HepG2 (cell line): ENCODE data around the gene ZDHHC8. TPM values are rescaled to one million over a fixed set of nuclear protein-coding genes. Genes with fewer than 3 reads are reported as not detected.

Experiments used
- ARID4A ChIP-seq: sonication (generic); formaldehyde crosslinking; IDR thresholded peaks from 2 replicates; pipeline ENCODE4 v1.5.0; 2020; ENCODE audit warnings: mild to moderate bottlenecking, missing genetic modification reagents, borderline replicate concordance
- CBX1 ChIP-seq: IDR thresholded peaks from one replicate; pipeline ENCODE4 v1.6.1; 2016; ENCODE audit warnings: antibody characterized with exemption, low read depth
- EZH2 ChIP-seq: conservative IDR thresholded peaks from 2 replicates; pipeline ENCODE4 v1.6.1; 2012; ENCODE audit warnings: mild to moderate bottlenecking, low read depth, low read length, moderate library complexity
- KDM4B ChIP-seq: sonication (generic); formaldehyde crosslinking; IDR thresholded peaks from 2 replicates; pipeline ENCODE4 v1.4.0; 2020; ENCODE audit warnings: missing genetic modification reagents
- MXD1 ChIP-seq: sonication (generic); formaldehyde crosslinking; IDR thresholded peaks from 2 replicates; pipeline ENCODE4 v1.4.0; 2020; ENCODE audit warnings: mild to moderate bottlenecking, missing genetic modification reagents
- MXD4 ChIP-seq: IDR thresholded peaks from 2 replicates; pipeline ENCODE4 v1.6.1; 2016; ENCODE audit warnings: mild to moderate bottlenecking, missing biosample characterization, missing genetic modification reagents
- NONO ChIP-seq, 2 experiments: fragments of 450-650 bp in 1 of 2; sonication (generic) in 1 of 2; formaldehyde crosslinking in 1 of 2; IDR thresholded peaks in 1 of 2; conservative IDR thresholded peaks in 1 of 2; 2 replicates each; pipeline versions ENCODE4 v1.6.1 to v1.8.0; 2017 to 2022; ENCODE audit warnings: mild to moderate bottlenecking in 1 of 2, missing genetic modification reagents in 1 of 2, moderate library complexity in 1 of 2
- ONECUT2 ChIP-seq: sonication (generic); formaldehyde crosslinking; IDR thresholded peaks from 2 replicates; pipeline ENCODE4 v1.4.0; 2020; ENCODE audit warnings: missing genetic modification reagents
- PHF20 ChIP-seq: sonication (generic); formaldehyde crosslinking; IDR thresholded peaks from 2 replicates; pipeline ENCODE4 v1.5.0; 2020; ENCODE audit warnings: mild to moderate bottlenecking, missing genetic modification reagents
- SRY ChIP-seq: sonication (generic); formaldehyde crosslinking; IDR thresholded peaks from 2 replicates; pipeline ENCODE4 v1.8.0; 2022; ENCODE audit warnings: mild to moderate bottlenecking, missing genetic modification reagents
- TCF7L2 ChIP-seq: IDR thresholded peaks from 2 replicates; pipeline ENCODE4 v1.6.1; 2011; ENCODE audit warnings: mild to moderate bottlenecking, low read depth, low read length, moderate library complexity
- ZBTB44 ChIP-seq: sonication (generic); formaldehyde crosslinking; IDR thresholded peaks from 2 replicates; pipeline ENCODE4 v1.4.0; 2020; ENCODE audit warnings: missing genetic modification reagents
- ZGPAT ChIP-seq: IDR thresholded peaks from 2 replicates; pipeline ENCODE4 v1.6.1; 2016; ENCODE audit warnings: mild to moderate bottlenecking
- ZNF687 ChIP-seq: sonication (generic); formaldehyde crosslinking; IDR thresholded peaks from 2 replicates; pipeline ENCODE4 v1.5.1; 2020; ENCODE audit warnings: mild to moderate bottlenecking, missing genetic modification reagents, moderate library complexity
- ZSCAN21 ChIP-seq: sonication (generic); formaldehyde crosslinking; IDR thresholded peaks from 2 replicates; pipeline ENCODE4 v1.8.0; 2022; ENCODE audit warnings: mild to moderate bottlenecking, missing genetic modification reagents, moderate library complexity, borderline replicate concordance
- ZSCAN29 ChIP-seq: sonication (generic); formaldehyde crosslinking; conservative IDR thresholded peaks from 2 replicates; pipeline ENCODE4 v1.4.0; 2020; ENCODE audit warnings: mild to moderate bottlenecking, missing genetic modification reagents
- polyA plus RNA-seq, 8 experiments: library from polyadenylated mRNA; depleted of rRNA in 3 of 8; stranded (reverse) in 7 of 8; unstranded in 1 of 8; fragments of >200 nt; fragmentation: Illumina TruSeq in 4 of 8; extraction: Trizol in 4 of 8; gene quantifications; 2 replicates each; pipeline versions ENCODE4 v1.2.1 to v1.2.3, GENCODE V29; 2011 to 2016; ENCODE audit warnings: low read depth in 4 of 8, missing spikeins in 1 of 8, mixed read lengths in 1 of 8; ENCODE audit not compliant: insufficient read depth in 1 of 8
- total RNA-seq, 5 experiments: library from RNA; depleted of rRNA; stranded (reverse); fragments of >200 nt; fragmentation: Illumina TruSeq; extraction: Trizol; gene quantifications; 2 replicates each; pipeline ENCODE4 v1.2.3, GENCODE V29; 2016; ENCODE audit warnings: low read depth in 1 of 5

The ZDHHC8 gene
- total and polyA plus RNA-seq, 2 of the 13 experiments (the other 11 are each of a cell fraction or from before 2014, with no cell fraction given): 7.5 to 21.3 TPM

GRCh38 chr22:20131859-20132685 is 468 bp downstream of the ZDHHC8 start (continued):
- TF ChIP-seq PHF20 (CRISPR knock-in tag) (no peak), ONECUT2 (CRISPR knock-in tag) (no peak), EZH2 (no peak), MXD4 (CRISPR knock-in tag) (no peak), ZGPAT (CRISPR knock-in tag) (peak; percentile 24; the same call in 1 of the 2 replicates), NONO (IDR thresholded peaks at IDR 0.05) (no peak), NONO (CRISPR knock-in tag; conservative IDR thresholded peaks at IDR 0.05) (no peak), ZBTB44 (CRISPR knock-in tag) (no peak), TCF7L2 (no peak), KDM4B (CRISPR knock-in tag) (no peak), SRY (CRISPR knock-in tag) (0 out of 2 replicates have a peak, but pooled peaks have one; percentile 31), MXD1 (CRISPR knock-in tag) (peak; percentile 19; the same call in 1 of the 2 replicates), ZSCAN21 (CRISPR knock-in tag) (peak; percentile 43; the same call in 1 of the 2 replicates), ZSCAN29 (CRISPR knock-in tag) (no peak), ZNF687 (peak; percentile 89), ARID4A (peak; percentile 36; the same call in 1 of the 2 replicates), CBX1 (no peak)
